DLD1 (cell line): ENCODE data around the gene FGF5.

Source experiments
- in situ Hi-C: cut with HindIII; loops from 2 replicates; pipeline ENCODE4 v1.10.0; 2017; ENCODE audit warnings: low sequenced_read_pairs

The FGF5 gene

GRCh38 chr4:80334568-80334967 is 68.1 kb downstream of the FGF5 start:
- in situ Hi-C loops: loop anchor here (5.0 kb wide), 1 partner anchor 37 kb away; no protein-coding TSS in a partner anchor

DNA sequence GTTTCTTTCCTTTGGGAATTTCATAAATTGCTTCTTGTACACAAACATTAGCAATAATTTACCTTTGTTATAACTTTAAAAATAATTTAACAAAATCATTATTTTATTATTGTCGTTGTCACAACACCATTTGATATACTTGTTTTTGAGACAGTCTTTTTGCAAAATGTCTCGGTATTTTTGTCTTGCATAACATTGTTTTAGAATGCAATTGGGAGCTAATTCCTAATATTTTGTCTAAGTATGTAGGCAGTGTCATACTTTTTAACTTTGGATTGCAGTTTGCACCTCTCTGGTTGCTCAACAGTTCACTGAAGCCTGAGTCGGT is 68.7 kb downstream of the FGF5 start:
- in situ Hi-C loops: no loop called here

GRCh38 chr4:80335554-80336358 is 69.3 kb downstream of the FGF5 start, which contains the start of gene CFAP299:
CFAP299 (plus strand) TSS chr4:80335730.
- in situ Hi-C loops: no loop called here

- in situ Hi-C loops: no loop called here
Measured at GRCh38 chr4:80336582-80336981, 70.1 kb downstream of the FGF5 start.

GRCh38 chr4:80340036-80340435 is 73.6 kb downstream of the FGF5 start:
- in situ Hi-C loops: no loop called here
